HG03432 (cell line): ENCODE results near the gene EIF3M.
"Not testable (repeated sequence)": the region's sequence is repeated elsewhere in the genome, so short reads cannot be mapped to it uniquely, and the experiment has no call there.

Experiments used
- ATAC-seq: cut with Tn5 transposase; IDR thresholded peaks from one replicate; pipeline ENCODE4 v1.9.1; 2021; ENCODE audit warnings: mild to moderate bottlenecking, moderate library complexity; ENCODE audit not compliant: unreplicated experiment

Gene EIF3M

GRCh38 chr11:32594272-32594671, 10.6 kb downstream of the EIF3M start:
- no peak for ATAC-seq

- ATAC-seq, result not testable (repeated sequence)
These were observed 12.5 kb downstream of the EIF3M start for GRCh38 chr11:32596114-32596513.

GRCh38 chr11:32597921-32598320, 14.3 kb downstream of the EIF3M start:
- ATAC-seq, result no peak

- ATAC-seq, result no peak
These were observed 19.2 kb downstream of the EIF3M start for GRCh38 chr11:32602657-32603415.

- no peak for ATAC-seq
These were observed 22.6 kb downstream of the EIF3M start for GRCh38 chr11:32606220-32606619.

- not testable (repeated sequence) for ATAC-seq
These were observed 25.2 kb downstream of the EIF3M start for GRCh38 chr11:32608826-32609225.

- no peak for ATAC-seq
These were observed 27.2 kb downstream of the EIF3M start for GRCh38 chr11:32610797-32611352.

GRCh38 chr11:32613500-32614151, 30.0 kb downstream of the EIF3M start:
- no peak for ATAC-seq

GRCh38 chr11:32615422-32615821, 31.8 kb downstream of the EIF3M start:
- no peak for ATAC-seq

GRCh38 chr11:32616903-32617302, 33.3 kb downstream of the EIF3M start:
- ATAC-seq, result no peak

- no peak for ATAC-seq
These were observed 47.2 kb downstream of the EIF3M start for GRCh38 chr11:32630844-32631243.

- no peak for ATAC-seq
These were observed 52.2 kb downstream of the EIF3M start for GRCh38 chr11:32635819-32636218.

- ATAC-seq, result no peak
These were observed 57.7 kb downstream of the EIF3M start for GRCh38 chr11:32641361-32641760.

- ATAC-seq, result no peak
These were observed 59.9 kb downstream of the EIF3M start for GRCh38 chr11:32643526-32643925.
